HepG2 (cell line): ENCODE data around the gene ORM1. TPM values are rescaled to one million over a fixed set of nuclear protein-coding genes. Genes with fewer than 3 reads are reported as not detected.

ENCODE experiments used
- ATAC-seq: fragments of 200-7000 bp; cut with Tn5 transposase; 3 replicates; pipeline ENCODE4 v1.9.1; 2020; ENCODE audit warnings: mild to moderate bottlenecking, moderate library complexity
- BruUV-seq: library from RNA; stranded (reverse); fragments of 400-500 nt; replicated peaks from 2 replicates; lab custom pipeline; 2021; lab: Mats Ljungman, UMichigan
- CTCF ChIA-PET: fragments of 300-600 bp; formaldehyde crosslinking; extraction: SDS; loops from one replicate; lab custom pipeline; 2021; ENCODE audit warnings: low total read pairs, inconsistent platforms, low intra/inter-chr PET ratio; lab: Yijun Ruan, JAX
- POLR2A ChIA-PET: fragments of 350-600 bp; sonication (Branson Sonifier 250); formaldehyde crosslinking; loops from one replicate; lab custom pipeline; 2020; ENCODE audit warnings: antibody characterized with exemption, inconsistent platforms; lab: Yijun Ruan, JAX
- DNase-seq: peaks from one replicate; pipeline ENCODE4 v3.0.0-alpha.2; 2015; ENCODE audit warnings: low spot score
- FAIRE-seq: peaks from 3 replicates; lab custom pipeline; 2011; peaks lifted over from hg19 to GRCh38; lab: Jason Lieb, UNC
- H2AFZ ChIP-seq: one replicate; pipeline ENCODE4 v1.6.1; 2011; ENCODE audit warnings: low read length, inconsistent platforms
- H3K27ac ChIP-seq: fragments of 300-600 bp; 3 replicates; pipeline ENCODE4 v1.8.0; 2011; ENCODE audit warnings: mixed run types, mild to moderate bottlenecking, mixed read lengths, low read length, inconsistent platforms; ENCODE audit not compliant: insufficient read depth; ENCODE audit errors: extremely low read length
- H3K27me3 ChIP-seq, 2 experiments: fragments of 200-600 bp in 1 of 2; 2 replicates in 1 of 2; 3 replicates in 1 of 2; pipeline versions ENCODE4 v1.6.0 to v1.8.0; 2011; ENCODE audit warnings: low read length in 2 of 2, mild to moderate bottlenecking in 2 of 2, moderate library complexity in 2 of 2, inconsistent platforms in 1 of 2; ENCODE audit not compliant: insufficient read depth in 2 of 2, control insufficient read depth in 1 of 2
- H3K36me3 ChIP-seq, 2 experiments: fragments of 200-600 bp in 1 of 2; replicated peaks in 1 of 2; 2 replicates in 1 of 2; 3 replicates in 1 of 2; pipeline versions ENCODE4 v1.5.1 to v1.8.0; 2011; ENCODE audit warnings: low read length in 2 of 2, inconsistent platforms in 1 of 2; ENCODE audit not compliant: insufficient read depth in 2 of 2, control insufficient read depth in 1 of 2
- H3K4me1 ChIP-seq: 2 replicates; pipeline ENCODE4 v1.5.1; 2012; ENCODE audit warnings: low read length, inconsistent platforms; ENCODE audit not compliant: insufficient read depth
- H3K4me2 ChIP-seq: 2 replicates; pipeline ENCODE4 v1.6.0; 2011; ENCODE audit warnings: low read depth, low read length, inconsistent platforms
- H3K4me3 ChIP-seq, 3 experiments: fragments of 200-600 bp in 1 of 3; sonication (generic), shearing (Covaris generic) in 1 of 3; replicated peaks in 1 of 3; 2 replicates each; pipeline ENCODE4 v1.5.1; 2011 to 2016; ENCODE audit warnings: low read length in 3 of 3, inconsistent platforms in 2 of 3, low read depth in 2 of 3, mild to moderate bottlenecking in 2 of 3, control low read depth in 1 of 3, mixed read lengths in 1 of 3; ENCODE audit not compliant: insufficient read depth in 1 of 3
- H3K79me2 ChIP-seq: one replicate; pipeline ENCODE4 v1.6.1; 2011; ENCODE audit warnings: low read length, inconsistent platforms; ENCODE audit not compliant: insufficient read depth
- H3K9ac ChIP-seq: 2 replicates; pipeline ENCODE4 v1.6.0; 2011; ENCODE audit warnings: mild to moderate bottlenecking, low read depth, low read length, inconsistent platforms; ENCODE audit not compliant: insufficient read depth
- H3K9me3 ChIP-seq: 2 replicates; pipeline ENCODE4 v1.5.1; 2012; ENCODE audit warnings: mild to moderate bottlenecking, low read length
- H4K20me1 ChIP-seq: 2 replicates; pipeline ENCODE4 v1.6.0; 2011; ENCODE audit warnings: inconsistent platforms, mild to moderate bottlenecking, low read length, moderate library complexity; ENCODE audit not compliant: insufficient read depth
- CC2D1A ChIP-seq: sonication (generic); formaldehyde crosslinking; IDR thresholded peaks from 2 replicates; pipeline ENCODE4 v1.8.1; 2023; ENCODE audit warnings: mild to moderate bottlenecking, missing genetic modification reagents
- E2F5 ChIP-seq: sonication (generic); formaldehyde crosslinking; conservative IDR thresholded peaks from 2 replicates; pipeline ENCODE4 v1.4.0; 2020; ENCODE audit warnings: missing genetic modification reagents
- IRF2 ChIP-seq: IDR thresholded peaks from 2 replicates; pipeline ENCODE4 v1.6.1; 2018; ENCODE audit warnings: missing genetic modification reagents, missing compliant biosample characterization
- KDM1A ChIP-seq: IDR thresholded peaks from 2 replicates; pipeline ENCODE4 v1.6.1; 2016; ENCODE audit warnings: missing compliant biosample characterization
- MLLT10 ChIP-seq: sonication (generic); formaldehyde crosslinking; IDR thresholded peaks from 2 replicates; pipeline ENCODE4 v1.4.0; 2020; ENCODE audit warnings: missing genetic modification reagents
- PHF21A ChIP-seq: sonication (generic); formaldehyde crosslinking; IDR thresholded peaks from 2 replicates; pipeline ENCODE4 v1.5.0; 2020; ENCODE audit warnings: mild to moderate bottlenecking, missing genetic modification reagents
- RARG ChIP-seq: sonication (generic); formaldehyde crosslinking; IDR thresholded peaks from 2 replicates; pipeline ENCODE4 v1.4.0; 2020; ENCODE audit warnings: low read depth, mild to moderate bottlenecking, missing genetic modification reagents
- ZBTB10 ChIP-seq: sonication (generic); formaldehyde crosslinking; IDR thresholded peaks from 2 replicates; pipeline ENCODE4 v1.4.0; 2020; ENCODE audit warnings: missing genetic modification reagents, borderline replicate concordance
- ZFP90 ChIP-seq: sonication (generic); formaldehyde crosslinking; IDR thresholded peaks from 2 replicates; pipeline ENCODE4 v1.8.0; 2022; ENCODE audit warnings: missing genetic modification reagents, mild to moderate bottlenecking, inconsistent platforms, borderline replicate concordance
- ZNF441 ChIP-seq: sonication (generic); formaldehyde crosslinking; IDR thresholded peaks from 2 replicates; pipeline ENCODE4 v1.7.0; 2021; ENCODE audit warnings: missing genetic modification reagents, borderline replicate concordance
- ZNF460 ChIP-seq: sonication (generic); formaldehyde crosslinking; IDR thresholded peaks from 2 replicates; pipeline ENCODE4 v1.5.1; 2020; ENCODE audit warnings: missing genetic modification reagents, mild to moderate bottlenecking, borderline replicate concordance
- ZNF484 ChIP-seq: sonication (generic); formaldehyde crosslinking; IDR thresholded peaks from 2 replicates; pipeline ENCODE4 v1.5.1; 2020; ENCODE audit warnings: mild to moderate bottlenecking, low read depth, missing genetic modification reagents, borderline replicate concordance
- ZNF501 ChIP-seq: sonication (generic); formaldehyde crosslinking; IDR thresholded peaks from 2 replicates; pipeline ENCODE4 v1.5.1; 2020; ENCODE audit warnings: mild to moderate bottlenecking, moderate library complexity, missing genetic modification reagents
- ZNF577 ChIP-seq: sonication (generic); formaldehyde crosslinking; IDR thresholded peaks from 2 replicates; pipeline ENCODE4 v1.4.0; 2020; ENCODE audit warnings: mild to moderate bottlenecking, low read depth, missing genetic modification reagents, borderline replicate concordance
- ZNF792 ChIP-seq: IDR thresholded peaks from 2 replicates; pipeline ENCODE4 v1.6.1; 2016
- WGBS: methylation state at CpG from one replicate; pipeline ENCODE4 v1.1.6; 2017; ENCODE audit warnings: low lambda C conversion rate; 5-methylcytosine and 5-hydroxymethylcytosine counted together
- in situ Hi-C: cut with HindIII; loops from 2 replicates; pipeline ENCODE4 v1.10.0; 2017; ENCODE audit warnings: low pct_unique_long_range_greater_than_20kb; ENCODE audit not compliant: extremely low pct_ligation_motif_present
- intact Hi-C: fragments of 100-400 bp; cut with micrococcal nuclease; formaldehyde crosslinking; loops from one replicate; pipeline ENCODE4 v1.10.0; 2022; ENCODE audit not compliant: unreplicated experiment
- polyA plus RNA-seq, 8 experiments: library from polyadenylated mRNA; depleted of rRNA in 3 of 8; stranded (reverse) in 7 of 8; unstranded in 1 of 8; fragments of >200 nt; fragmentation: Illumina TruSeq in 4 of 8; extraction: Trizol in 4 of 8; gene quantifications; 2 replicates each; pipeline versions ENCODE4 v1.2.1 to v1.2.3, GENCODE V29; 2011 to 2016; ENCODE audit warnings: low read depth in 4 of 8, missing spikeins in 1 of 8, mixed read lengths in 1 of 8; ENCODE audit not compliant: insufficient read depth in 1 of 8
- total RNA-seq, 5 experiments: library from RNA; depleted of rRNA; stranded (reverse); fragments of >200 nt; fragmentation: Illumina TruSeq; extraction: Trizol; gene quantifications; 2 replicates each; pipeline ENCODE4 v1.2.3, GENCODE V29; 2016; ENCODE audit warnings: low read depth in 1 of 5
- TF ChIP-seq, protein P1 (sequence below): sonication (generic); formaldehyde crosslinking; IDR thresholded peaks from 2 replicates; pipeline ENCODE4 v1.8.1; 2022; ENCODE audit warnings: mild to moderate bottlenecking, missing genetic modification reagents

ORM1 gene
- total and polyA plus RNA-seq, 2 of the 13 experiments (the other 11 are each of a cell fraction or from before 2014, with no cell fraction given) = 699 to 1,180 TPM

GRCh38 chr9:114303571-114303970 is 19.3 kb upstream of the ORM1 start:
- Histone ChIP-seq H3K79me2 (no peaks in the 10 kb centered on the region), H2AFZ (no peak overlapping the region), H3K9me3 (no peaks in the 10 kb centered on the region), H3K36me3 (peaks cover 48 to 90% of the 10 kb centered on the region in 2 experiments), H4K20me1 (no peaks in the 10 kb centered on the region), H3K4me1 (peaks cover 13% of the 10 kb centered on the region), H3K4me2 (no peak overlapping the region), H3K9ac (no peak overlapping the region), H3K4me3 (no peak overlapping the region), H3K27me3 (no peaks in the 10 kb centered on the region), H3K27ac (no peak overlapping the region)
- ChIA-PET POLR2A (no interaction called here), CTCF (no interaction called here)
- TSS peak; percentile 6 for BruUV-seq
- FAIRE-seq (no peak), DNase-seq (no peak), ATAC-seq (no peak)
- TF ChIP-seq CC2D1A (CRISPR knock-in tag) (no peak), ZFP90 (CRISPR knock-in tag) (no peak), KDM1A (CRISPR knock-in tag) (no peak), ZNF460 (CRISPR knock-in tag) (no peak)
- TF ChIP-seq, protein P1, sequence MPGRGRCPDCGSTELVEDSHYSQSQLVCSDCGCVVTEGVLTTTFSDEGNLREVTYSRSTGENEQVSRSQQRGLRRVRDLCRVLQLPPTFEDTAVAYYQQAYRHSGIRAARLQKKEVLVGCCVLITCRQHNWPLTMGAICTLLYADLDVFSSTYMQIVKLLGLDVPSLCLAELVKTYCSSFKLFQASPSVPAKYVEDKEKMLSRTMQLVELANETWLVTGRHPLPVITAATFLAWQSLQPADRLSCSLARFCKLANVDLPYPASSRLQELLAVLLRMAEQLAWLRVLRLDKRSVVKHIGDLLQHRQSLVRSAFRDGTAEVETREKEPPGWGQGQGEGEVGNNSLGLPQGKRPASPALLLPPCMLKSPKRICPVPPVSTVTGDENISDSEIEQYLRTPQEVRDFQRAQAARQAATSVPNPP (CRISPR knock-in tag) = no peak
- 92% methylated on average over 5 of the region's 5 CpGs for WGBS
- intact Hi-C loops (no loop called here), in situ Hi-C loops (no loop called here)

- peaks cover 13% of the 10 kb centered on the region for H3K4me1 ChIP-seq
- H4K20me1 ChIP-seq = no peaks in the 10 kb centered on the region
- in situ Hi-C loops = no loop called here
- 100% methylated on average over 4 of the region's 4 CpGs for WGBS
- DNase-seq (no peak), ATAC-seq (no peak), FAIRE-seq (no peak)
- no peak overlapping the region for H3K9ac ChIP-seq
- H3K27me3 ChIP-seq = no peaks in the 10 kb centered on the region
- no peak overlapping the region for H2AFZ ChIP-seq
- ChIA-PET CTCF (no interaction called here), POLR2A (no interaction called here)
- no peaks in the 10 kb centered on the region for H3K79me2 ChIP-seq
- no peak overlapping the region for H3K27ac ChIP-seq
- intact Hi-C loops = no loop called here
- peaks cover 50 to 90% of the 10 kb centered on the region in 2 experiments for H3K36me3 ChIP-seq
- no TSS peak for BruUV-seq
- H3K4me3 ChIP-seq = no peak overlapping the region
- no peaks in the 10 kb centered on the region for H3K9me3 ChIP-seq
- no peak overlapping the region for H3K4me2 ChIP-seq
- TF ChIP-seq ZNF501 (CRISPR knock-in tag) (no peak), E2F5 (CRISPR knock-in tag) (no peak), ZBTB10 (no peak), PHF21A (no peak), ZNF577 (no peak), RARG (no peak), ZNF792 (no peak), IRF2 (CRISPR knock-in tag) (no peak), ZNF441 (CRISPR knock-in tag) (no peak), MLLT10 (CRISPR knock-in tag) (no peak), ZNF484 (CRISPR knock-in tag) (no peak)
Observed at GRCh38 chr9:114303977-114304376, 18.9 kb upstream of the ORM1 start.
